ENCODE measurements around the gene LIN37. TPM values are rescaled to one million over a fixed set of nuclear protein-coding genes. Genes with fewer than 3 reads are reported as not detected.

LIN37 gene
- total and polyA plus RNA-seq, 2 of the 13 experiments (the other 11 are each of a cell fraction or from before 2014, with no cell fraction given): 6.3 to 8.7 TPM

DNA sequence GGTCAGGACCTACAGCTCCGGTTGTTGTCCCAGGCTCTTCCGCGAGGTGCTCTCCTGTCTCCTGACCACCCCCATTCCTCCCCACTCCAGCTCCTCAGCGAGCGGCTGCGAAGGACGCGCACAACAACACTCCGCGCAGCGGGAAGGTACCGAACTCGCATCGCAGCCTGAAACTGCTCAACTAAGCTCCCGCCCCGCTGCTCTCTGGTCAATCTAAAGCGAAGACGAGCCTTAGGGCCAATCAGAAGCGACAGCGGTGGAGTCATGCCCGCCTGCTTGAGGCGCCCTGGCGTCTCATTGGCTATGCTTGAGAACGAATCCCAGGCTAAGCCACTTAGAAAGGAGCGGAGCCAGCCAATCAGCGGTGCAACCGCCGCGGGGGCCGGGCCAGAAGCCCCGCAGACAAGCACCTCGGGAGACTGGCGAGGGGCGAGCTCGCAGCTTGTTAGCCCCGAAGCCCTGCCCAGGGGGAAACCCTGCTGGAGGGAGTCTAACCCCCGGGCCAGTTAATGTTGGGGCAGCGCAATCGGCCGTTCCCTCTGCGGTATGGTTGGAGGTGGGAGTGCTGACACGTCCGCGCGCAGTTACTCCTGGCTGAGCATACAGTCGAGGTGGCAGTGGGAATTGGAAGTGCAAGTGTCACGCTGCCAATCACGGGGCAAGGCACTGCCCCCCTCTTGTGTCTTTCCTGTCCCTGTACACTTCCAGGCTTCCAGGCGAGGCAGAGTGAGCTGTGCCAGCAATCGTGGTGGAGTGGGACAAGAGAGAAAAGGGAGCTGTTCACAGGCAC is 46.0 kb upstream of the LIN37 start:
- peaks cover 29% of the 10 kb centered on the region for H3K4me1 ChIP-seq (ENCODE audit: insufficient read depth, low read length)
- intact Hi-C loops (cut with micrococcal nuclease; ENCODE audit: unreplicated experiment) (no loop called here), in situ Hi-C loops (cut with HindIII; ENCODE audit: extremely low pct_ligation_motif_present, low pct_unique_long_range_greater_than_20kb) (no loop called here)
- ATAC-seq (peak; percentile 99), DNase-seq (ENCODE audit: low spot score) (peak; percentile 96), FAIRE-seq (peak; percentile 86)
- H3K9me3 ChIP-seq (ENCODE audit: low read length): no peaks in the 10 kb centered on the region
- peak overlapping the region; percentile 50 to 77 (median 70) for H3K4me3 ChIP-seq (replicated peaks in 1 of 3; ENCODE audit: insufficient read depth in 1 of 3, low read depth in 2 of 3, low read length in 3 of 3)
- peak overlapping the region; percentile 56 for H3K27ac ChIP-seq (ENCODE audit: extremely low read length, insufficient read depth, low read length)
- H2AFZ ChIP-seq (ENCODE audit: low read length): peak overlapping the region; percentile 89
- BruUV-seq (replicated peaks): no TSS peak
- H3K4me2 ChIP-seq (ENCODE audit: low read depth, low read length): peak overlapping the region; percentile 92
- H3K27me3 ChIP-seq (ENCODE audit: control insufficient read depth in 1 of 2, insufficient read depth in 2 of 2, low read length in 2 of 2): no peaks in the 10 kb centered on the region
- H3K36me3 ChIP-seq (replicated peaks in 1 of 2; ENCODE audit: control insufficient read depth in 1 of 2, insufficient read depth in 2 of 2, low read length in 2 of 2): no peaks in the 10 kb centered on the region
- no peaks in the 10 kb centered on the region for H3K79me2 ChIP-seq (ENCODE audit: insufficient read depth, low read length)
- POLR2A ChIA-PET: interaction anchor here (0.5 to 2.4 kb wide), 20 partner anchors 10 to 434 kb away, joined by 3 to 23 read pairs (median 4); partner anchors contain the start of genes COX6B1, LIN37 and PRODH2
- peak overlapping the region; percentile 62 for H3K9ac ChIP-seq (ENCODE audit: insufficient read depth, low read depth, low read length)
- no peaks in the 10 kb centered on the region for H4K20me1 ChIP-seq (ENCODE audit: insufficient read depth, low read length)
- CTCF ChIA-PET (ENCODE audit: low intra/inter-chr PET ratio, low total read pairs): interaction anchor here (1.0 to 1.7 kb wide), 2 partner anchors 9 to 14 kb away, joined by 4 to 7 read pairs; no protein-coding TSS in a partner anchor
- WGBS (ENCODE audit: low lambda C conversion rate): under 1% methylated on average over 19 of the region's 50 CpGs
- TF ChIP-seq CREM (IDR thresholded peaks at IDR 0.05) (peak; percentile 60; the same call in 1 of the 2 replicates), CREM (CRISPR knock-in tag; IDR thresholded peaks at IDR 0.05) (no peak), HNRNPUL1 (IDR thresholded peaks at IDR 0.05; ENCODE audit: low read depth, low read length) (no peak), ZNF607 (CRISPR knock-in tag; IDR thresholded peaks at IDR 0.05; ENCODE audit: borderline replicate concordance) (peak; percentile 33; the same call in 1 of the 2 replicates), KAT8 (CRISPR knock-in tag; IDR thresholded peaks at IDR 0.05) (peak; percentile 64; the same call in 1 of the 2 replicates), PTBP1 (IDR thresholded peaks at IDR 0.05; ENCODE audit: low read depth, low read length, poor library complexity, severe bottlenecking) (no peak), ZNF333 (CRISPR knock-in tag; IDR thresholded peaks at IDR 0.05; ENCODE audit: borderline replicate concordance) (0 out of 2 replicates have a peak, but pooled peaks have one; percentile 59), HMGA1 (CRISPR knock-in tag; conservative IDR thresholded peaks at IDR 0.05) (no peak), SRY (CRISPR knock-in tag; IDR thresholded peaks at IDR 0.05) (peak; percentile 61; the same call in 1 of the 2 replicates), ZNF780A (CRISPR knock-in tag; IDR thresholded peaks at IDR 0.05) (no peak), MXI1 (IDR thresholded peaks at IDR 0.05; ENCODE audit: borderline replicate concordance, low read depth, low read length) (0 out of 3 replicates have a peak, but pooled peaks have one; percentile 11), ZNF598 (CRISPR knock-in tag; IDR thresholded peaks at IDR 0.05; ENCODE audit: borderline replicate concordance) (0 out of 2 replicates have a peak, but pooled peaks have one; percentile 49)
- TF ChIP-seq, protein P1, sequence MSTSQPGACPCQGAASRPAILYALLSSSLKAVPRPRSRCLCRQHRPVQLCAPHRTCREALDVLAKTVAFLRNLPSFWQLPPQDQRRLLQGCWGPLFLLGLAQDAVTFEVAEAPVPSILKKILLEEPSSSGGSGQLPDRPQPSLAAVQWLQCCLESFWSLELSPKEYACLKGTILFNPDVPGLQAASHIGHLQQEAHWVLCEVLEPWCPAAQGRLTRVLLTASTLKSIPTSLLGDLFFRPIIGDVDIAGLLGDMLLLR (CRISPR knock-in tag; IDR thresholded peaks at IDR 0.05): peak; percentile 30; the same call in 1 of the 2 replicates
- TF ChIP-seq, protein P2, sequence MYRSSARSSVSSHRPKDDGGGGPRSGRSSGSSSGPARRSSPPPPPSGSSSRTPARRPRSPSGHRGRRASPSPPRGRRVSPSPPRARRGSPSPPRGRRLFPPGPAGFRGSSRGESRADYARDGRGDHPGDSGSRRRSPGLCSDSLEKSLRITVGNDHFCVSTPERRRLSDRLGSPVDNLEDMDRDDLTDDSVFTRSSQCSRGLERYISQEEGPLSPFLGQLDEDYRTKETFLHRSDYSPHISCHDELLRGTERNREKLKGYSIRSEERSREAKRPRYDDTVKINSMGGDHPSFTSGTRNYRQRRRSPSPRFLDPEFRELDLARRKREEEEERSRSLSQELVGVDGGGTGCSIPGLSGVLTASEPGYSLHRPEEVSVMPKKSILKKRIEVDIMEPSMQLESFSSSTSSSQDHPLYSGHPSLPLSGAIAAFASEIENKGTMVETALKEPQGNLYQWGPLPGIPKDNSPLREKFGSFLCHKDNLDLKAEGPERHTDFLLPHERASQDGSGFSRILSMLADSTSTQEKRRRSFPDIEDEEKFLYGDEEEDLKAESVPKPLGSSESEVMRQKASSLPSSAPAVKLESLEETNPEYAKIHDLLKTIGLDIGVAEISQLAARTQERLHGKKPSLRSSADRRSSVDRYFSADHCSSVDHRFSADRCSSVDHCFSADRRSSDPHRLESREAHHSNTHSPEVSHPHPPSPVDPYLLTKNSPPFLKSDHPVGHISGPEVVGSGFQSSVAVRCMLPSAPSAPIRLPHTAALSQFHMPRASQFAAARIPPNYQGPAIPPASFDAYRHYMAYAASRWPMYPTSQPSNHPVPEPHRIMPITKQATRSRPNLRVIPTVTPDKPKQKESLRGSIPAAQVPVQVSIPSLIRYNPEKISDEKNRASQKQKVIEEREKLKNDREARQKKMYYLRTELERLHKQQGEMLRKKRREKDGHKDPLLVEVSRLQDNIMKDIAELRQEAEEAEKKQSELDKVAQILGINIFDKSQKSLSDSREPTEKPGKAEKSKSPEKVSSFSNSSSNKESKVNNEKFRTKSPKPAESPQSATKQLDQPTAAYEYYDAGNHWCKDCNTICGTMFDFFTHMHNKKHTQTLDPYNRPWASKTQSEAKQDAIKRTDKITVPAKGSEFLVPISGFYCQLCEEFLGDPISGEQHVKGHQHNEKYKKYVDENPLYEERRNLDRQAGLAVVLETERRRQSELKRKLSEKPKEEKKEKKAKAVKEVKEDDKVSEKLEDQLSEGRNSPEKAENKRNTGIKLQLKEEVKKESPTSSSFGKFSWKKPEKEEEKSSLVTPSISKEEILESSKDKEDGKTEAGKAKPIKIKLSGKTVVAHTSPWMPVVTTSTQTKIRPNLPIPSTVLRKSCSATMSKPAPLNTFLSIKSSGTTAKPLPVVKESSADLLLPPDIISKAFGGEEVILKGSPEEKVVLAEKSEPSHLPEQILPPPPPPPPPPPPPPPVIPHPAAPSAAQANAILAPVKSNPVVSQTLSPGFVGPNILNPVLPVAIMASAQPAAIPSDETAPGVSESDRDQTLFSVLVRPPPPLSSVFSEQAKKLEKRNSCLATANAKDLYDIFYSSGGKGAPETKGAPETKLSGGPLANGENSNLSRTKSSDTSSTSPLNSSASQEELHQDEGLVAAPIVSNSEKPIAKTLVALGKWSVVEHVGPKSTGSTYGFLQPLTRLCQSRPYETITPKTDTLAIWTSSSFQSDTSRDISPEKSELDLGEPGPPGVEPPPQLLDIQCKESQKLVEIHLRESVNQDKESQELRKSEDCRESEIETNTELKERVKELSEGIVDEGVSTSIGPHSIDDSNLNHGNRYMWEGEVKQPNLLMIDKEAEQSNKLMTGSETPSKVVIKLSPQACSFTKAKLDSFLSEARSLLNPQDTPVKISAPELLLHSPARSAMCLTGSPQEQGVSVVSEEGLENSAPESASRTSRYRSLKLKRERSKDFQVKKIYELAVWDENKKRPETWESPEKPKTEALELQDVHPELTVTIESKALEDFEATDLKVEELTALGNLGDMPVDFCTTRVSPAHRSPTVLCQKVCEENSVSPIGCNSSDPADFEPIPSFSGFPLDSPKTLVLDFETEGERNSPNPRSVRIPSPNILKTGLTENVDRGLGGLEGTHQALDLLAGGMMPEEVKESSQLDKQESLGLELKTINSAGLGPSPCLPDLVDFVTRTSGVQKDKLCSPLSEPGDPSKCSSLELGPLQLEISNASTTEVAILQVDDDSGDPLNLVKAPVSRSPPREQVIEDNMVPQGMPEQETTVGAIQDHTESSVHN (CRISPR knock-in tag; IDR thresholded peaks at IDR 0.05): no peak
